ENCODE data around the gene MAP6D1. TPM values are rescaled to one million over a fixed set of nuclear protein-coding genes. Genes with fewer than 3 reads are reported as not detected.
A peak's percentile ranks its signal among the peaks of the same experiment; 100 is the strongest.

Gene MAP6D1
- total RNA-seq, 8 experiments from 2014 or later, result 1.2 to 4.4 (median 2.1) TPM; not detected in 1

DNA sequence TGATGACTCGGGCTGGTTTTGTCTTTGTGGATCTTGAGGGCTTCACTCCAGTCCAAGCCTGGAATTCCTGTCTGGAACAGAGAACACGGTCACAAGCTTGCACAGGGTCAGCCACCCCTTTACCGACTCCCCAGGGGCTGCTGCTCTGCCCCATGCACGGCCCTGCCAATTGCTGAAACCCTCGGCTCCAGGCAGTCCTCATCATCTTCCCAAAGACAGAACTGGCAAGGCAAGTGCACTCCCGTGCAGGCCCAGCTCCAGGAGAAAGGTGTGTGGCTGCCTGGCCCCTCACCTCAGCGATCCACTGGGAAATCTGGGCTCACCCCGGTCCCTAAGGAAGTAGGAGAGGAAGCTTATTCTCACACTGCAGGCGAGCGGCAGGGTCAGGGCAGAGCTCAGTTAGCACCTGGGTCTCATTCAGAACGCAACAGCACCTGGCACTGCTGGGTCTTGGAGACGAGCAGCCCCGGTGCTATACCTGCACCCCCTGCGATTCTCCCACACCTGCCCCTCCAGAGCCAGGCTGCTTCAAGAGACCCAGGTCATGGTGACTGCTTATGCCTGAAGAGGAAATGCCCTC, 7.2 kb downstream of the MAP6D1 start:
- peak in 1 of 8 experiments; percentile 3 for ATAC-seq (replicated peaks in 6 of 8)
- 96 to 100% (median 100%) methylated on average over 2 to 4 of the region's 14 CpGs; no CpG with 5 or more reads in 6 of the 10 experiments for WGBS, 10 experiments
- Histone ChIP-seq H3K27ac (no peak overlapping the region), H3K4me1 (replicated peaks in 1 of 2) (no peaks in the 10 kb centered on the region), H3K4me3 (no peak overlapping the region)
- in situ Hi-C loops (cut with MboI; ENCODE audit: low pct_unique_long_range_greater_than_20kb in 2 of 9, low sequenced_read_pairs in 9 of 9, unreplicated experiment in 9 of 9), result no loop called here

DNA sequence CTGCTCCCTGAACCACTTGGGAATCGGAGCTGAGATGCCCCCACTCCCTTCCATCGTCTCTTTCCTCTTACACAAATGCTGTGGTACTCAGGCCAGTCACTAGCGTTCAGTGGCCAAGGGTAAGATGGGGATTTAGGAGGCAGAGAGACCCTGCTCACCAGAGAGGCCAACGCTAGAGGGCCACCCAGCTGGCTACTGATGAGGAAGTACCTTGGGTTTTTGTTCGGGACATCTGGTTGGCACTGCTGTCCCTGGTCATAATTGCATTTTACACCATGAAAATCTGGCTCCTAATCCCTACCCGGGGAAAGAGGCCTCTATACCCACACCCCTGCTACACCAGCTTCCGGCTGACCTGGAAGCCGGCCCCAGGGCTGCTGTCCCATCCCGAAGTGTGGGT, 7.7 kb downstream of the MAP6D1 start:
- in situ Hi-C loops (cut with MboI; ENCODE audit: low pct_unique_long_range_greater_than_20kb in 2 of 9, low sequenced_read_pairs in 9 of 9, unreplicated experiment in 9 of 9), result no loop called here
- 80 to 100% (median 100%) methylated on average over 1 to 2 of the region's 9 CpGs; no CpG with 5 or more reads in 5 of the 10 experiments for WGBS, 10 experiments
- no peak overlapping the region for H3K27ac ChIP-seq
- H3K4me1 ChIP-seq (replicated peaks in 1 of 2), result no peaks in the 10 kb centered on the region
- no peak overlapping the region for H3K4me3 ChIP-seq
- peak in 1 of 8 experiments; percentile 2 for ATAC-seq (replicated peaks in 6 of 8)

DNA sequence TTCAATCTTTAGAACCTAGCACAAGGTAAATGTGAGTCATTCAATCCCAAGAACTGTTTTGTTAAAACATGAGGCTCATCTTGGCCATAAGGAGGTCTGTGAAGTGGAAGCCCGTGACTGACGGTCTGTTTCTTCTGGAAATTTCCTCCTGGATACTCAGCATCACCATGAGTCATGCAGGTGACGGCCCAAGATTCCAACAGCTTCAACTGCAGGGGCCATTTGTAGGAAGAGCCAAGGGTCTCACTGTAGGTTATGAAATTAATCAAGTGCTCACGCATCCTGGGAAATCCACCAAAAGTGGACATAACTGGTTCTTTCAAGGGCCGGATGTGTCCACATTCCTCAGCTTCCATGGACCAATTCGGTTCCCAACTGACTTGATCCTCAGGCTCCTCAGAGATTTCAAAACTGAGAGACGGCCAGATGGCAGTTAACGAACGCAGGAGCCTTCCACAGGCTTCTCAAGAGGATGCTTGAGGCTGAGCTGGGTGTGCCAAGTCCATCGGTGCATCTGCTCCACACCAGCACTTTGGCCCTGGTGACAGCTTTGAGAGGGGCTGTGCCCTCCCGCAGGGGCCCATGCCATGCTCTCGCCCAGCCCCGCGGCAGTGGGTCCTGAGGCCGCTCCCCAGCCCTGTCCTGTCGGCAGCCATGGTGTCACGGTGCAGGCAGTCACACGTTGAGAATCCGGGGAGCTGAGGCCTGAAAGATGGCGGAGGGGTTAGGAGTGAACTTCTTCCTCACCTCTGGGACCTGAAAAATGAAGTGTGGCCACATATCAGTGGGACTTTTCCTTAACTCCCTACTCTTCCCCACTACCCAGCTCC, 8.5 kb downstream of the MAP6D1 start:
- Histone ChIP-seq H3K4me3 (no peak overlapping the region), H3K27ac (no peak overlapping the region), H3K4me1 (replicated peaks in 1 of 2) (no peaks in the 10 kb centered on the region)
- ATAC-seq (replicated peaks in 6 of 8), result no peak
- WGBS, 10 experiments, result 80 to 100% (median 96%) methylated on average over 2 to 8 of the region's 20 CpGs; no CpG with 5 or more reads in 2 of the 10 experiments
- in situ Hi-C loops (cut with MboI; ENCODE audit: low pct_unique_long_range_greater_than_20kb in 2 of 9, low sequenced_read_pairs in 9 of 9, unreplicated experiment in 9 of 9), result no loop called here

DNA sequence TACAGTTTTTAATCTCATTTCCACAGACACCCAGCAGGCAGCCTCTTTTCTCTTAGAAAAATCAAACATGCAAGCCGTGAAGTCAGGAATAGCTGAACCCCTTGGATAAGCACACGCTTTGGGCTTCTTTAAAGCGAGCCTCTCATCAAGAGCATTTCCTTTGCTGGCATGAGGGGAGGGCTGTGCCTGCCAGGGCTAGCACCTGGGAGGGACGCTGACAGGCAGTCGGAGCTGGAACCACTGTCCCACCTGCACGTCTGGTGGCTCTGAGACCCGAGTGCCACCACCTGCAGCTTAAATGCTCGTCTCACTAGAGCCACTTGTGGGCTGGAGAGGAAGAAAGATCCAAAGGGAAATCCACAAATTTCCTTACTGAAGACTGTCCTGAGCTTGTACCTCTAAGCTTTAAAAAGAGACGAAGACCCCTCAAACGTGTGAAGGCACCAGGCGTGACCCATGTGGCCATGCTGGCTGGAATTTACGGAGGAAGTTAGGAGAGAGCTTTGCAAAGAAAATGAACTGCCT, 9.4 kb downstream of the MAP6D1 start:
- 0 to 100% (median 98%) methylated on average over 1 to 8 of the region's 12 CpGs; no CpG with 5 or more reads in 4 of the 10 experiments for WGBS, 10 experiments
- H3K4me3 ChIP-seq, result no peak overlapping the region
- no peaks in the 10 kb centered on the region for H3K4me1 ChIP-seq (replicated peaks in 1 of 2)
- no peak overlapping the region for H3K27ac ChIP-seq
- no peak for ATAC-seq (replicated peaks in 6 of 8)
- in situ Hi-C loops (cut with MboI; ENCODE audit: low pct_unique_long_range_greater_than_20kb in 2 of 9, low sequenced_read_pairs in 9 of 9, unreplicated experiment in 9 of 9), result no loop called here

DNA sequence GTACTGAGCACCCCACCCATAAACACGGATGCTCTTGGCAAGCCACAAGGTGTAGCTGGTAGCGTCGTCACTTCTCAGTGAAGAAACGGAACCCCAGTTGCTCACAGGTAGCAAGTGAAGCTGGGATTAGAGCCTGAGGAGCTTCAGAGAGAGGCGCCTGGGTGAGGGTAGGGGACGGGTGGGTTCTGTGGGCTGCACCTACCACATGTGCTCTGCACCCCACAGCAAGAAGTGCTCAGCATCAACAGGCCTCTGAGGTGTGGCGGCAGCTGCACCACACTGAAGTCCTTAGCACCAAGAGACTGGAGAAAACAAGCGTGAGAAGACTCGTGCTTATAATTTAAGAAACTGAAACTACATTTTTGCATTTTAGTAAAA, 9.8 kb downstream of the MAP6D1 start:
- peak in 3 of 8 experiments; percentile 3 to 22 (median 9) for ATAC-seq (replicated peaks in 6 of 8)
- no peaks in the 10 kb centered on the region for H3K4me1 ChIP-seq (replicated peaks in 1 of 2)
- no peak overlapping the region for H3K4me3 ChIP-seq
- H3K27ac ChIP-seq, result no peak overlapping the region
- WGBS, 10 experiments, result 60 to 100% (median 83%) methylated on average over 1 to 4 of the region's 9 CpGs; no CpG with 5 or more reads in 6 of the 10 experiments
- in situ Hi-C loops (cut with MboI; ENCODE audit: low pct_unique_long_range_greater_than_20kb in 2 of 9, low sequenced_read_pairs in 9 of 9, unreplicated experiment in 9 of 9), result no loop called here

DNA sequence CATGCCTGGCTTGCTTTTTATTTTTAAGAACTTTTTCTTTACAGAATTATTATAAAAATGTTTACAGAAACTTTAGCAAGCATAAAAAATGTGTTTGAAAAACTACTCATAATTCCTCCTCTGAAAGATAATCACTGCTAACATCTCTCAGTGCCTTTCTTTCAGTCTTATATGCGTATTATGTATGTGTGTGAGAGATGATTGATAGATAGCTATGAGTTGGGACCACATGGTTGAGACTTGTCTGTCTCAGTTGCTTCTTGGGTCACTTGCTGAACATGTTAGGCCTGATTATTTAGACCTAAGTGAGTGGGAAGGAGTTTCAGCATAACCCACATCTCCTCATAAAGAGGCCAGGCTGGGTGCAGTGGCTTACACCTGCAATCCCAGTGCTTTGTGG, 11.1 kb downstream of the MAP6D1 start:
- Histone ChIP-seq H3K4me1 (replicated peaks in 1 of 2) (no peaks in the 10 kb centered on the region), H3K4me3 (no peak overlapping the region), H3K27ac (no peak overlapping the region)
- WGBS, 10 experiments, result 20 to 100% (median 67%) methylated on average over 1 of the region's 1 CpG; no CpG with 5 or more reads in 6 of the 10 experiments
- in situ Hi-C loops (cut with MboI; ENCODE audit: low pct_unique_long_range_greater_than_20kb in 2 of 9, low sequenced_read_pairs in 9 of 9, unreplicated experiment in 9 of 9), result no loop called here
- no peak for ATAC-seq (replicated peaks in 6 of 8)

DNA sequence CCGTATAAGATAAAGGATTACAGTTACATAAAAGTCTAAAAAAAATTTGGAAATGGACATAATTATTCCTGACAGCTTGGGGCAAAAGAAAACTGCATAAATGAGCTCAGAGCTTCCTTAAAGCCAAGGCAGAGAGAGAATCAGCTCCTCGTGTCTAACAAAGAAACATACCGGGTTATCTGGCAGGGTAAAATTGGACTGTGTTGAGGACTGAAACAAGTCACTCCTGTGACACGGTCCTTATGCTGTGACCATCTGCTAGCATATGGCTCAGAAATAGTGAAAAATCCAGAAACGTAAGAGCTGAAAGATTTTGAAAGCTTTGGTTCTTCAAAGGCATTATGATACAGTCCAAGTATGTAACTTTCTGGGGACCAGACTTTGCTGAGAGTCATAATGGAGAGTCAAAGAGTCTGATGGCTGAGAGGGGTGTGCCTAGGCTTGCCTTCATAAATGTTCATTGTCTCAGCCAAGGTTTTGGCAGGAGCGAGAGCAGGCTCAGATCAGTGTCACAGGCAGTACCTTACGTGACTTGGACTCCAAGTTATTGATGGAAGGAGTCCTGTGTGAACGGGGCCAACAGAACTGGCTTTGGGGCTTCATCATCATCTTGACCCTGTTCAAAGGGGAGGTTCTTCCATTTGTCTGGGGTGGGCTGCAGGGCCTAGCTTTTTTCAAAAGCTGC, 12.5 kb downstream of the MAP6D1 start:
- no peaks in the 10 kb centered on the region for H3K4me1 ChIP-seq (replicated peaks in 1 of 2)
- peak in 3 of 8 experiments; percentile 19 to 52 (median 25) for ATAC-seq (replicated peaks in 6 of 8)
- in situ Hi-C loops (cut with MboI; ENCODE audit: low pct_unique_long_range_greater_than_20kb in 2 of 9, low sequenced_read_pairs in 9 of 9, unreplicated experiment in 9 of 9), result no loop called here
- 0 to 100% (median 79%) methylated on average over 1 to 7 of the region's 8 CpGs for WGBS, 10 experiments
- no peak overlapping the region for H3K27ac ChIP-seq
- no peak overlapping the region for H3K4me3 ChIP-seq

DNA sequence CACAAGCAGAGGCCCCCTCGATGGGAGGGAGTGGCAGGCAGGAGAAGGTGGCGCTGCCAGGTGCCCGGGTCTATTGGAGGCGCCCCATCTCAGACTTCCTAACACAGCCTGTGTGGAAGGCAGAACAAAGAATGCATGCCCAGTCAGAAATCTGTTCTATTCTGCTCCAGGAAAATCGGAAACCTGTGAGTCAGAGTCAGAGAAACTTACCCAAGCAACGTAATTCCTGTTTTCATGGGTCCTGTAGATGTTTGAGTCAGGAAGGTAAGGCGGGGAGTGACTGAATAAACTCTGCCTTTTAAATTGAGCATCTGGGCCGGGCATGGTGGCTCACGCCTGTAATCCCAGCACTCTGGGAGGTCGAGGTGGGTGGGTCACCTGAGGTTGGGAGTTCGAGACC, 13.7 kb downstream of the MAP6D1 start:
- 72 to 100% (median 93%) methylated on average over 1 to 11 of the region's 11 CpGs; no CpG with 5 or more reads in 1 of the 10 experiments for WGBS, 10 experiments
- no peak for ATAC-seq (replicated peaks in 6 of 8)
- Histone ChIP-seq H3K4me3 (no peak overlapping the region), H3K27ac (no peak overlapping the region), H3K4me1 (replicated peaks in 1 of 2) (no peaks in the 10 kb centered on the region)
- in situ Hi-C loops (cut with MboI; ENCODE audit: low pct_unique_long_range_greater_than_20kb in 2 of 9, low sequenced_read_pairs in 9 of 9, unreplicated experiment in 9 of 9), result no loop called here

DNA sequence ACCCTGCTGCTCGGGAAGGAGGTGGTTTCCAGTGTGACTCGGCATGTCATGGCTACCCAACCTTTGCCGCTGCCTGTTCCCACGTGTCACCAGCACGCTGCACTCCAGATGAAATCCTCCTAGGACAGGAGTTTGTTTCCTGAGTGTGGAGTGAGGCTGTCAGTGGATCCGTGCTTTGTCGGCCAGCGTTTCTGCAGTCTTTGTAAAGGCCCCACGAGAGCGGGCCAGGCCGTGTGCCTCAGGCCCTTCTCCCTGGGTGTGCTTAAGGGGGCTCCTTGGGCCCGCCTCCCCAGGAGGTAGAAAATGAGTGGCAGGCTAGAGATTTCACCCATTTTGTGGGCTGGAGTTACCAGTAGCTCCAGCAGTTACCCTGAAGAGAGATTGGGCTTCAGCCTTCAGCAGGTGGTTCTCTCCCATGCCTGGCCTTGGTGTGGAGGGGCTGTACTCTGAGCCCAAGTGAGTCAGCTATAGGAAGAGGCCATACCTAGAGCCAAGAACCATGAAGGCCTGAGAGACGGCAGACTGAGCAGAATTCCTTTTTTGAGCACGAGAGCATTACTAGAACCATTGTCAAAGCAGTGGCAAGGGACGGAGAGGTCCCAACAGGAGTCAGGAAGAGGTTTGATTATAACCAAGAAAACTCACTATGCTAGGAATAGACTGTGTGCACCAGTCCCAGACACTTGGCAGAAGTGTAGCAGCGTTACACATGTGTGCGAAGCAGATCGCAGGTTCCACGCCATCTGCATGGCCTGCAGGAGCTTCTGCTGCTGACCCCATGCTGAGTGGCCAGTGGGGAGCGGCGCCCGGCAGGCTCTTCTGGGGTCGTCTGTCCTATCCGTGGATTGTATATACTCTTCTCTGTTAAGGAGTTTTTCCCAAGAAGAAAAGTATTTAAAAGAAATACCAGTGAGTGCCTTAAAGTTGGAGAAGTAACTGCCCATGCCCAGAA, 14.5 kb downstream of the MAP6D1 start:
- WGBS, 10 experiments, result 64 to 100% (median 92%) methylated on average over 3 to 14 of the region's 24 CpGs; no CpG with 5 or more reads in 4 of the 10 experiments
- Histone ChIP-seq H3K27ac (no peak overlapping the region), H3K4me1 (replicated peaks in 1 of 2) (no peaks in the 10 kb centered on the region), H3K4me3 (no peak overlapping the region)
- in situ Hi-C loops (cut with MboI; ENCODE audit: low pct_unique_long_range_greater_than_20kb in 2 of 9, low sequenced_read_pairs in 9 of 9, unreplicated experiment in 9 of 9), result no loop called here
- ATAC-seq (replicated peaks in 6 of 8), result no peak

DNA sequence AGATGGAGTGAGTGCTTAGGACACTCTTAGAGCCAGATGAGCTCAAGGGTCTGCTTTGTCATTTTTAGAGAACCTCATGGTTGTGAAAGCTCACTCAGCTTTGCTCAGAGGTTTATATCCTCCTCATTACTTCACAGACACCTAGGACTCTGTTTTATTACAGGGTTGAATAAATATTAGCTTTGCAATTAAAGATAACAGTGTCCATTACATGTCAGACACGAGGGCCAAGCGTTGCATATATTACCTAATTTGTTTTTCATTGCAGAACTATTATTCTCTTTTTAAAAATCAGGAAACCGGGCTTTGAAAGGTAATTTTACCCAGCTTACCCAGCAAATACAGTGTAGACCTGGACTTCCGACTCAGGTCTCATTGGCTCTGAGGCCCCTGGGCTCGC, 16.1 kb downstream of the MAP6D1 start:
- WGBS, 10 experiments, result 97 to 100% (median 100%) methylated on average over 1 to 5 of the region's 5 CpGs
- peak in 1 of 8 experiments; percentile 15 for ATAC-seq (replicated peaks in 6 of 8)
- H3K4me1 ChIP-seq (replicated peaks in 1 of 2), result no peaks in the 10 kb centered on the region
- in situ Hi-C loops (cut with MboI; ENCODE audit: low pct_unique_long_range_greater_than_20kb in 2 of 9, low sequenced_read_pairs in 9 of 9, unreplicated experiment in 9 of 9), result no loop called here
- H3K27ac ChIP-seq, result no peak overlapping the region
- H3K4me3 ChIP-seq, result no peak overlapping the region

DNA sequence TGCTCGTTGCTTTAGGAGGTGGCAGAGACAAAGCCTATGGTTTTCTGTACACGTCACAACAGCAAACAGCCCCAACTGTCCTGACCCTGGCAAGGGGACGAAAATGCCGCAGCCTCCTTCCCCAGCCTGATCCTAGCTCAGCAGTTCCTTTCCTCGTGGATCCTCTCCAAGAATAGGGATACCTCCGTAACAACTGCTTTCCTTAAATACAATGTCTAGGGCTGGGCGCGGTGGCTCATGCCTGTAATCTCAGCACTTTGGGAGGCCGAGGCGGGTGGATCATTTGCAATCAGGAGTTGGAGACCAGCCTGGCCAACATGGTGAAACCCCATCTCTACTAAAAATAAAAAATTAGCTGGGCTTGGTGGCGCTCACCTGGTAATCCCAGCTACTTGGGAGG, 17.0 kb downstream of the MAP6D1 start:
- H3K27ac ChIP-seq, result no peak overlapping the region
- in situ Hi-C loops (cut with MboI; ENCODE audit: low pct_unique_long_range_greater_than_20kb in 2 of 9, low sequenced_read_pairs in 9 of 9, unreplicated experiment in 9 of 9), result no loop called here
- no peak overlapping the region for H3K4me3 ChIP-seq
- no peak for ATAC-seq (replicated peaks in 6 of 8)
- no peaks in the 10 kb centered on the region for H3K4me1 ChIP-seq (replicated peaks in 1 of 2)
- 94 to 100% (median 100%) methylated on average over 1 to 10 of the region's 11 CpGs; no CpG with 5 or more reads in 1 of the 10 experiments for WGBS, 10 experiments

DNA sequence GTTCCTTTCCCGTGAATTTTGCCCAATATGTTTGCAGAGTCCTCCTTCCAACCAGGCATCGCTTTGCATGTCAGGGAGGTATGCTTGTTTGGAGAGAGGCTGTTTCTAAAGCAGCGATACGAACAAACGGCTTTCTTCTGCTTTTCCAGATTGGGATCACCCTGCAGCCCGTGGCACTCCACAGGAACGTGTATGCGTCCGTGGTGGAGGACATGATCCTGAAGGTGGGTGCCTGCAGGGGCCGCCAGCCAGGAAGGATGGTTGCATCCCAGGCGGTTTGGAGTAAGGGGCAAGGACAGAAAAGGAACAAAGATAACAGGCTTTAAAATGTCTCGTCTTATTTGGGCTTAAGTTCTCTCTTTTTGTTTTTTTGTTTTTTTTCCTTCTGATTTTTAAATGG, 17.5 kb downstream of the MAP6D1 start:
- Histone ChIP-seq H3K27ac (no peak overlapping the region), H3K4me3 (no peak overlapping the region), H3K4me1 (replicated peaks in 1 of 2) (no peaks in the 10 kb centered on the region)
- in situ Hi-C loops (cut with MboI; ENCODE audit: low pct_unique_long_range_greater_than_20kb in 2 of 9, low sequenced_read_pairs in 9 of 9, unreplicated experiment in 9 of 9), result no loop called here
- WGBS, 10 experiments, result 86 to 100% (median 95%) methylated on average over 3 to 10 of the region's 12 CpGs; no CpG with 5 or more reads in 2 of the 10 experiments
- no peak for ATAC-seq (replicated peaks in 6 of 8)

All from motor neuron (in vitro differentiated cells).